Stimulated activated effector memory CD8-positive, alpha-beta T cell treated with anti-CD3 and anti-CD28 coated beads, Interleukin-12 subunit alpha, Interleukin-12 subunit beta, amount 100 ng/mL, for 72 hours (primary cell): ENCODE data around the gene RELL2.
A peak's percentile ranks its signal among the peaks of the same experiment; 100 is the strongest.

Experiments used
- ATAC-seq: fragments of 150-1000 bp; cut with Tn5 transposase; 2 replicates; pipeline ENCODE4 v1.10.0; 2021
- DNase-seq, 2 donors: peaks; one replicate each; pipeline ENCODE4 v3.0.0; 2021 to 2022; ENCODE audit warnings: low spot score in 2 of 2
- H3K27ac Mint-ChIP-seq: one replicate; pipeline ENCODE4 v1.8.0; 2022; ENCODE audit warnings: mild to moderate bottlenecking, mixed read lengths
- H3K36me3 Mint-ChIP-seq: one replicate; pipeline ENCODE4 v1.8.0; 2022; ENCODE audit warnings: mild to moderate bottlenecking, mixed read lengths
- H3K4me1 Mint-ChIP-seq: one replicate; pipeline ENCODE4 v1.8.0; 2022; ENCODE audit warnings: mixed read lengths
- H3K4me3 Mint-ChIP-seq: one replicate; pipeline ENCODE4 v1.8.0; 2022; ENCODE audit warnings: mild to moderate bottlenecking, mixed read lengths
- H3K9me3 Mint-ChIP-seq: one replicate; pipeline ENCODE4 v1.8.0; 2022; ENCODE audit warnings: mixed read lengths

RELL2 gene

GRCh38 chr5:141636106-141636412, 738 bp upstream of the RELL2 start:
- peaks cover 70% of the 10 kb centered on the region for H3K36me3 Mint-ChIP-seq
- ATAC-seq (no peak), DNase-seq (no peak)
- H3K4me1 Mint-ChIP-seq = peaks cover 45% of the 10 kb centered on the region
- H3K9me3 Mint-ChIP-seq = no peaks in the 10 kb centered on the region
- peak overlapping the region; percentile 84 for H3K4me3 Mint-ChIP-seq
- peak overlapping the region; percentile 86 for H3K27ac Mint-ChIP-seq

GRCh38 chr5:141637123-141637766, 448 bp downstream of the RELL2 start:
- H3K4me3 Mint-ChIP-seq = peak overlapping the region; percentile 84
- peaks cover 57% of the 10 kb centered on the region for H3K4me1 Mint-ChIP-seq
- peak overlapping the region; percentile 86 for H3K27ac Mint-ChIP-seq
- peaks cover 70% of the 10 kb centered on the region for H3K36me3 Mint-ChIP-seq
- ATAC-seq (peak; percentile 58), DNase-seq (peak in 1 of 2 donors; percentile 43)
- H3K9me3 Mint-ChIP-seq = no peaks in the 10 kb centered on the region

GRCh38 chr5:141637767-141638419, 1.1 kb downstream of the RELL2 start:
- Mint-ChIP-seq H3K9me3 (no peaks in the 10 kb centered on the region), H3K4me3 (peak overlapping the region; percentile 84), H3K4me1 (peaks cover 61% of the 10 kb centered on the region), H3K36me3 (peaks cover 64% of the 10 kb centered on the region), H3K27ac (peak overlapping the region; percentile 86)
- peak; percentile 49 for ATAC-seq
- DNase-seq = peak; percentile 32 to 80

GRCh38 chr5:141638771-141639170, 2.0 kb downstream of the RELL2 start:
- Mint-ChIP-seq H3K36me3 (peaks cover 62% of the 10 kb centered on the region), H3K4me3 (peak overlapping the region; percentile 84), H3K27ac (peak overlapping the region; percentile 86), H3K9me3 (no peaks in the 10 kb centered on the region), H3K4me1 (peaks cover 62% of the 10 kb centered on the region)
- DNase-seq (no peak), ATAC-seq (no peak)

GRCh38 chr5:141639357-141640050, 2.7 kb downstream of the RELL2 start:
- DNase-seq = no peak
- no peaks in the 10 kb centered on the region for H3K9me3 Mint-ChIP-seq
- no peak for ATAC-seq
- peaks cover 60% of the 10 kb centered on the region for H3K36me3 Mint-ChIP-seq
- H3K4me3 Mint-ChIP-seq = no peak overlapping the region
- peaks cover 54% of the 10 kb centered on the region for H3K4me1 Mint-ChIP-seq
- no peak overlapping the region for H3K27ac Mint-ChIP-seq

- Mint-ChIP-seq H3K27ac (no peak overlapping the region), H3K4me3 (no peak overlapping the region), H3K36me3 (peaks cover 64% of the 10 kb centered on the region), H3K4me1 (peaks cover 53% of the 10 kb centered on the region), H3K9me3 (no peaks in the 10 kb centered on the region)
- no peak for ATAC-seq
- DNase-seq = no peak
Measured at GRCh38 chr5:141640051-141640415, 3.2 kb downstream of the RELL2 start.

GRCh38 chr5:141640698-141641097, 3.9 kb downstream of the RELL2 start:
- Mint-ChIP-seq H3K36me3 (peaks cover 66% of the 10 kb centered on the region), H3K4me1 (peaks cover 49% of the 10 kb centered on the region), H3K9me3 (no peaks in the 10 kb centered on the region), H3K27ac (peak overlapping the region; percentile 77), H3K4me3 (no peak overlapping the region)
- ATAC-seq = no peak
- DNase-seq = no peak

GRCh38 chr5:141641634-141642267, 5.0 kb downstream of the RELL2 start:
- peaks cover 48% of the 10 kb centered on the region for H3K4me1 Mint-ChIP-seq
- no peak overlapping the region for H3K4me3 Mint-ChIP-seq
- DNase-seq (no peak), ATAC-seq (peak; percentile 81)
- peak overlapping the region; percentile 77 for H3K27ac Mint-ChIP-seq
- no peaks in the 10 kb centered on the region for H3K9me3 Mint-ChIP-seq
- H3K36me3 Mint-ChIP-seq = peaks cover 68% of the 10 kb centered on the region

GRCh38 chr5:141646026-141646425, 9.2 kb downstream of the RELL2 start:
- DNase-seq = no peak
- Mint-ChIP-seq H3K4me3 (no peak overlapping the region), H3K36me3 (peaks cover 61% of the 10 kb centered on the region), H3K27ac (peak overlapping the region; percentile 7), H3K4me1 (peaks cover 53% of the 10 kb centered on the region), H3K9me3 (no peaks in the 10 kb centered on the region)
- ATAC-seq = no peak

GRCh38 chr5:141647242-141647641, 10.4 kb downstream of the RELL2 start:
- DNase-seq (no peak), ATAC-seq (no peak)
- peak overlapping the region; percentile 7 for H3K27ac Mint-ChIP-seq
- H3K4me1 Mint-ChIP-seq = peaks cover 52% of the 10 kb centered on the region
- no peaks in the 10 kb centered on the region for H3K9me3 Mint-ChIP-seq
- no peak overlapping the region for H3K4me3 Mint-ChIP-seq
- peaks cover 49% of the 10 kb centered on the region for H3K36me3 Mint-ChIP-seq

- Mint-ChIP-seq H3K4me1 (peaks cover 53% of the 10 kb centered on the region), H3K9me3 (no peaks in the 10 kb centered on the region), H3K27ac (peak overlapping the region; percentile 96), H3K36me3 (peaks cover 48% of the 10 kb centered on the region), H3K4me3 (no peak overlapping the region)
- ATAC-seq (no peak), DNase-seq (no peak)
Measured at GRCh38 chr5:141647851-141648250, 11.1 kb downstream of the RELL2 start.

GRCh38 chr5:141649056-141649688, 12.4 kb downstream of the RELL2 start:
- no peak for ATAC-seq
- Mint-ChIP-seq H3K9me3 (no peaks in the 10 kb centered on the region), H3K4me3 (no peak overlapping the region), H3K27ac (peak overlapping the region; percentile 96), H3K36me3 (peaks cover 43% of the 10 kb centered on the region), H3K4me1 (peaks cover 54% of the 10 kb centered on the region)
- no peak for DNase-seq

GRCh38 chr5:141649972-141650371, 13.2 kb downstream of the RELL2 start:
- ATAC-seq (no peak), DNase-seq (no peak)
- Mint-ChIP-seq H3K9me3 (no peaks in the 10 kb centered on the region), H3K4me1 (peaks cover 50% of the 10 kb centered on the region), H3K27ac (peak overlapping the region; percentile 96), H3K36me3 (peaks cover 37% of the 10 kb centered on the region), H3K4me3 (peak overlapping the region; percentile 94)

GRCh38 chr5:141650851-141651727, 14.3 kb downstream of the RELL2 start, which contains the start of gene FCHSD1:
Gene FCHSD1, minus strand, starts transcription at chr5:141651418. Its CDS starts 50 bp downstream, at chr5:141651368.
- Mint-ChIP-seq H3K27ac (peak within 1 kb of the TSS; percentile 96), H3K36me3 (peaks cover 30% of the 10 kb centered on the region), H3K4me1 (peaks cover 47% of the 10 kb centered on the region), H3K9me3 (no peaks in the 10 kb centered on the region), H3K4me3 (peak within 1 kb of the TSS; percentile 94)
- ATAC-seq = peak; percentile 92
- peak; percentile 85 to 93 for DNase-seq
